Suprapubic skin (tissue), 3 donors: Measurements from ENCODE around the gene ZFP3.

Experiments used
- POLR2A ChIP-seq, 2 donors: fragments of 450-650 bp; IDR thresholded peaks; one replicate each; pipeline ENCODE4 v1.6.1; 2017; ENCODE audit warnings: antibody characterized with exemption in 2 of 2, mild to moderate bottlenecking in 2 of 2, moderate library complexity in 2 of 2
- TF ChIP-seq, protein P1 (sequence below), 2 donors: fragments of 200-600 bp in 1 of 2; fragments of 450-650 bp in 1 of 2; sonication (generic) in 1 of 2; IDR thresholded peaks; one replicate each; pipeline ENCODE4 v1.5.1; 2016 to 2019; ENCODE audit warnings: antibody characterized with exemption in 2 of 2, mild to moderate bottlenecking in 1 of 2, moderate library complexity in 1 of 2

DNA sequence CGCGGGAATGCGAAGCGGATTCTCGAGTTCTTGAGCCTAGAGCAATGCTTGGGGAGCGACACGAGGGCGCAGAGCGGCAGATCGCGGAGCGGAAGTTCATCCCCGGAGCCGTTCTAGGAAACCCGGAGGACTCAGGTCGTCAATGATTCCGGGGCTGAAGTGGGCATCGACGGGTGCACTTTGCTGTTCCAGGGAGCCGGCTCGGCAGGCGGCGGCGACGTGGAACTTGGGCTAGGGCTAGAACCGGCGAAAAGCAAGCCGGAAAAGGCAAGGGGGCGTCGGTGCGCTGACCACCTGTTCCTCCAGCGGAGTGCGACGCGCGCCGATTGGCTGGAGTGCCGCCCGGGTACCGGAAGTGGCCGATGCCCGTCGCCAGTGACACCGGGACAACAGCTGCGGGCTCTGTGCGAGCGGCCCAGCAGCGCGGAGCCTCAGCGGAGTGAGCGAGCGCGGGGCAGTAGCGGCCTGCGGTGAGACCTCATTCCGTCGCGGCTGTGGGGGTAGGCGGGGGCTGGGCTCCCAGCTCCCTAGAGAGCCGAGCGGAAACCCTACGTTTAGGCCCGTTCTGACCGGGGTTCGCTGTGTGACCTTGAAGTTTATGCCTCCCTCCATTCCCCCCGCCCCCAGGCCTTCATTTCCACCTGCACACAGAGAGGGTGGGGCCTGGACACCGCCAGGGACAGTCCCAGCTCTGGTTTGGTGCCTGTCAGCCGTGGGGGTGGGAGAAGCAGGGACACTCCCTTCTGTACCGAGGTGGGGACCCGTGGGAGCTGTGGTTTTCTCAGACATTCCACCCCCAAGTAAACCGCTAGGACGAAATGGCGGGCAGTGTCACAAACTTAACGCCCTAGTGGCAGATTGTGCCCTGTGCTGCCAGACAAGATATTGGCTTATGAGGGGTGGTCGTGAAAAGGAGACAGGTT is at the start of gene ZFP3:
- TF ChIP-seq, protein P1, sequence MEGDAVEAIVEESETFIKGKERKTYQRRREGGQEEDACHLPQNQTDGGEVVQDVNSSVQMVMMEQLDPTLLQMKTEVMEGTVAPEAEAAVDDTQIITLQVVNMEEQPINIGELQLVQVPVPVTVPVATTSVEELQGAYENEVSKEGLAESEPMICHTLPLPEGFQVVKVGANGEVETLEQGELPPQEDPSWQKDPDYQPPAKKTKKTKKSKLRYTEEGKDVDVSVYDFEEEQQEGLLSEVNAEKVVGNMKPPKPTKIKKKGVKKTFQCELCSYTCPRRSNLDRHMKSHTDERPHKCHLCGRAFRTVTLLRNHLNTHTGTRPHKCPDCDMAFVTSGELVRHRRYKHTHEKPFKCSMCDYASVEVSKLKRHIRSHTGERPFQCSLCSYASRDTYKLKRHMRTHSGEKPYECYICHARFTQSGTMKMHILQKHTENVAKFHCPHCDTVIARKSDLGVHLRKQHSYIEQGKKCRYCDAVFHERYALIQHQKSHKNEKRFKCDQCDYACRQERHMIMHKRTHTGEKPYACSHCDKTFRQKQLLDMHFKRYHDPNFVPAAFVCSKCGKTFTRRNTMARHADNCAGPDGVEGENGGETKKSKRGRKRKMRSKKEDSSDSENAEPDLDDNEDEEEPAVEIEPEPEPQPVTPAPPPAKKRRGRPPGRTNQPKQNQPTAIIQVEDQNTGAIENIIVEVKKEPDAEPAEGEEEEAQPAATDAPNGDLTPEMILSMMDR (IDR thresholded peaks at IDR 0.05) = no peak
- peak in 1 of 2 donors; percentile 15 for TF ChIP-seq POLR2A (IDR thresholded peaks at IDR 0.05)
